HEK293 (cell line): ENCODE data around the gene MFAP1.

Experiments used
- GLIS1 ChIP-seq: fragments of 450-650 bp; formaldehyde crosslinking; IDR thresholded peaks from 2 replicates; pipeline ENCODE4 v1.5.1; 2016; ENCODE audit warnings: missing biosample characterization, missing genetic modification characterization
- GLIS2 ChIP-seq: fragments of 450-650 bp; formaldehyde crosslinking; IDR thresholded peaks from 2 replicates; pipeline ENCODE4 v1.5.1; 2016; ENCODE audit warnings: missing biosample characterization, missing genetic modification characterization
- KLF1 ChIP-seq: fragments of 450-650 bp; formaldehyde crosslinking; IDR thresholded peaks from 2 replicates; pipeline ENCODE4 v1.5.1; 2016; ENCODE audit warnings: missing biosample characterization, missing genetic modification characterization
- KLF17 ChIP-seq: fragments of 450-650 bp; formaldehyde crosslinking; IDR thresholded peaks from 2 replicates; pipeline ENCODE4 v1.5.1; 2016; ENCODE audit warnings: missing biosample characterization, missing genetic modification characterization
- PRDM6 ChIP-seq: fragments of 450-650 bp; formaldehyde crosslinking; IDR thresholded peaks from 2 replicates; pipeline ENCODE4 v1.5.1; 2017; ENCODE audit warnings: missing biosample characterization, missing genetic modification characterization
- RBAK ChIP-seq: fragments of 450-650 bp; formaldehyde crosslinking; IDR thresholded peaks from 2 replicates; pipeline ENCODE4 v1.5.1; 2016; ENCODE audit warnings: missing biosample characterization, missing genetic modification characterization
- ZBTB1 ChIP-seq: fragments of 450-650 bp; formaldehyde crosslinking; IDR thresholded peaks from 2 replicates; pipeline ENCODE4 v1.5.1; 2016; ENCODE audit warnings: missing biosample characterization, missing genetic modification characterization
- ZBTB44 ChIP-seq: fragments of 450-650 bp; IDR thresholded peaks from 2 replicates; pipeline ENCODE4 v1.5.1; 2018; ENCODE audit warnings: missing biosample characterization, mild to moderate bottlenecking, missing genetic modification characterization
- ZFP69B ChIP-seq: fragments of 450-650 bp; formaldehyde crosslinking; IDR thresholded peaks from 2 replicates; pipeline ENCODE4 v1.5.1; 2016; ENCODE audit warnings: missing biosample characterization, missing genetic modification characterization
- ZNF148 ChIP-seq: fragments of 450-650 bp; formaldehyde crosslinking; IDR thresholded peaks from 2 replicates; pipeline ENCODE4 v1.5.0; 2017; ENCODE audit warnings: missing biosample characterization, missing genetic modification characterization, borderline replicate concordance
- ZNF157 ChIP-seq: fragments of 450-650 bp; formaldehyde crosslinking; IDR thresholded peaks from 2 replicates; pipeline ENCODE4 v1.5.1; 2016; ENCODE audit warnings: missing biosample characterization, missing genetic modification characterization
- ZNF19 ChIP-seq: fragments of 450-650 bp; formaldehyde crosslinking; IDR thresholded peaks from 2 replicates; pipeline ENCODE4; 2016; ENCODE audit warnings: missing biosample characterization, missing genetic modification characterization, low read depth
- ZNF248 ChIP-seq: fragments of 450-650 bp; formaldehyde crosslinking; IDR thresholded peaks from 2 replicates; pipeline ENCODE4 v1.5.1; 2017; ENCODE audit warnings: missing biosample characterization, missing genetic modification characterization
- ZNF26 ChIP-seq: fragments of 450-650 bp; formaldehyde crosslinking; IDR thresholded peaks from 2 replicates; pipeline ENCODE4 v1.5.1; 2016; ENCODE audit warnings: missing biosample characterization, missing genetic modification characterization
- ZNF280C ChIP-seq: fragments of 450-650 bp; formaldehyde crosslinking; IDR thresholded peaks from 2 replicates; pipeline ENCODE4 v1.5.1; 2016; ENCODE audit warnings: missing biosample characterization, missing genetic modification characterization
- ZNF341 ChIP-seq: fragments of 450-650 bp; formaldehyde crosslinking; IDR thresholded peaks from 2 replicates; pipeline ENCODE4; 2016; ENCODE audit warnings: low read depth, missing biosample characterization, missing genetic modification characterization
- ZNF394 ChIP-seq: fragments of 450-650 bp; formaldehyde crosslinking; IDR thresholded peaks from 2 replicates; pipeline ENCODE4 v1.5.1; 2016; ENCODE audit warnings: missing biosample characterization, missing genetic modification characterization, mild to moderate bottlenecking, moderate library complexity, borderline replicate concordance
- ZNF416 ChIP-seq: fragments of 450-650 bp; formaldehyde crosslinking; IDR thresholded peaks from 2 replicates; pipeline ENCODE4 v1.5.1; 2016; ENCODE audit warnings: missing biosample characterization, missing genetic modification characterization
- ZNF548 ChIP-seq: fragments of 450-650 bp; formaldehyde crosslinking; IDR thresholded peaks from 2 replicates; pipeline ENCODE4 v1.5.1; 2016; ENCODE audit warnings: missing biosample characterization, missing genetic modification characterization
- ZNF549 ChIP-seq: fragments of 450-650 bp; IDR thresholded peaks from 2 replicates; pipeline ENCODE4 v1.5.1; 2018; ENCODE audit warnings: missing biosample characterization, missing genetic modification characterization, mild to moderate bottlenecking, inconsistent platforms, moderate library complexity
- ZNF621 ChIP-seq: fragments of 450-650 bp; formaldehyde crosslinking; IDR thresholded peaks from 2 replicates; pipeline ENCODE4 v1.5.1; 2017; ENCODE audit warnings: missing biosample characterization, missing genetic modification characterization
- ZNF629 ChIP-seq: fragments of 450-650 bp; formaldehyde crosslinking; IDR thresholded peaks from 2 replicates; pipeline ENCODE4 v1.5.1; 2017; ENCODE audit warnings: missing biosample characterization, missing genetic modification characterization
- ZNF777 ChIP-seq: fragments of 450-650 bp; formaldehyde crosslinking; IDR thresholded peaks from 2 replicates; pipeline ENCODE4 v1.5.1; 2017; ENCODE audit warnings: missing biosample characterization, missing genetic modification characterization, borderline replicate concordance
- ZNF837 ChIP-seq: fragments of 450-650 bp; formaldehyde crosslinking; IDR thresholded peaks from 2 replicates; pipeline ENCODE4 v1.5.1; 2016; ENCODE audit warnings: missing biosample characterization, missing genetic modification characterization
- ZSCAN16 ChIP-seq: fragments of 450-650 bp; formaldehyde crosslinking; IDR thresholded peaks from 2 replicates; pipeline ENCODE4 v1.5.1; 2016; ENCODE audit warnings: missing biosample characterization, missing genetic modification characterization
- ZSCAN5A ChIP-seq: fragments of 450-650 bp; formaldehyde crosslinking; IDR thresholded peaks from 2 replicates; pipeline ENCODE4 v1.5.1; 2016; ENCODE audit warnings: missing biosample characterization, missing genetic modification characterization

MFAP1 gene

GRCh38 chr15:43826508-43827341 is 2.2 kb upstream of the MFAP1 start, which contains the start of gene WDR76 (continued):
- TF ChIP-seq ZNF26 (no peak), ZFP69B (tag by site-specific recombination) (peak; percentile 83), ZNF777 (no peak), ZSCAN5A (tag by site-specific recombination) (no peak), ZNF548 (tag by site-specific recombination) (no peak), RBAK (tag by site-specific recombination) (no peak), ZNF248 (tag by site-specific recombination) (no peak), ZNF341 (tag by site-specific recombination) (no peak), ZNF549 (tag by site-specific recombination) (no peak), GLIS2 (tag by site-specific recombination) (peak; percentile 88), ZNF837 (tag by site-specific recombination) (no peak), KLF17 (tag by site-specific recombination) (0 out of 2 replicates have a peak, but pooled peaks have one; percentile 42), ZNF621 (tag by site-specific recombination) (no peak), ZSCAN16 (tag by site-specific recombination) (no peak), ZNF148 (tag by site-specific recombination) (no peak), ZNF629 (tag by site-specific recombination) (peak; percentile 24), ZBTB44 (tag by site-specific recombination) (no peak), KLF1 (tag by site-specific recombination) (peak; percentile 63), GLIS1 (tag by site-specific recombination) (peak; percentile 79), ZNF416 (tag by site-specific recombination) (no peak), ZNF19 (tag by site-specific recombination) (no peak), ZNF157 (tag by site-specific recombination) (no peak), ZNF280C (tag by site-specific recombination) (no peak), ZNF394 (tag by site-specific recombination) (no peak), ZBTB1 (tag by site-specific recombination) (no peak), PRDM6 (tag by site-specific recombination) (no peak)
